Tibial artery (tissue), 4 donors: ENCODE measurements around the gene SLC26A4.

Experiments used
- DNase-seq, 2 donors: peaks; one replicate each; pipeline ENCODE4 v3.0.0-alpha.2; 2019
- H3K27ac ChIP-seq, 2 donors: fragments of 200-600 bp; sonication (generic) in 1 of 2; 1 replicate in 1 of 2; 2 replicates in 1 of 2; pipeline ENCODE4 v1.5.1; 2018 to 2019; ENCODE audit warnings: mild to moderate bottlenecking in 1 of 2
- H3K27me3 ChIP-seq, 2 donors: fragments of 200-600 bp; sonication (generic) in 1 of 2; one replicate each; pipeline versions ENCODE4 v1.5.1 to v1.6.0; 2016 to 2019
- H3K36me3 ChIP-seq, 3 donors: fragments of 200-600 bp; sonication (generic) in 2 of 3; one replicate each; pipeline ENCODE4 v1.5.1; 2016 to 2019; ENCODE audit warnings: mild to moderate bottlenecking in 2 of 3
- H3K4me1 ChIP-seq, 4 donors: fragments of 200-600 bp; sonication (generic) in 2 of 4; 1 replicate in 3 of 4; 2 replicates in 1 of 4; pipeline ENCODE4 v1.5.1; 2016 to 2019
- H3K4me3 ChIP-seq, 2 donors: fragments of 200-600 bp; sonication (generic) in 1 of 2; 1 replicate in 1 of 2; 2 replicates in 1 of 2; pipeline ENCODE4 v1.5.1; 2018 to 2019; ENCODE audit warnings: mild to moderate bottlenecking in 2 of 2
- H3K9me3 ChIP-seq, 3 donors: fragments of 200-600 bp; sonication (generic) in 1 of 3; one replicate each; pipeline ENCODE4 v1.5.1; 2016 to 2019
- CTCF ChIP-seq, 2 experiments: fragments of 200-600 bp in 1 of 2; fragments of 450-650 bp in 1 of 2; IDR thresholded peaks; one replicate each; pipeline ENCODE4 v1.5.1; 2017 to 2019; ENCODE audit warnings: antibody characterized with exemption in 2 of 2, mild to moderate bottlenecking in 1 of 2, moderate library complexity in 1 of 2
- intact Hi-C: fragments of 100-400 bp; cut with DNase I; formaldehyde crosslinking; loops from one replicate; pipeline ENCODE4 v1.15.0; 2023; ENCODE audit warnings: low total_unique reads

SLC26A4 gene

GRCh38 chr7:107622429-107622828 lies 38.2 kb upstream of the SLC26A4 start:
- no peaks in the 10 kb centered on the region for H3K27me3 ChIP-seq
- no peak for DNase-seq
- no peak for TF ChIP-seq CTCF (IDR thresholded peaks at IDR 0.05)
- no peaks in the 10 kb centered on the region for H3K9me3 ChIP-seq
- H3K27ac ChIP-seq, result no peak overlapping the region
- H3K36me3 ChIP-seq, result peaks cover 12 to 25% (median 15%) of the 10 kb centered on the region in 3 donors
- no peaks in the 10 kb centered on the region for H3K4me1 ChIP-seq
- intact Hi-C loops, result no loop called here
- H3K4me3 ChIP-seq, result no peak overlapping the region

- TF ChIP-seq CTCF (IDR thresholded peaks at IDR 0.05), result no peak
- no peaks in the 10 kb centered on the region for H3K9me3 ChIP-seq
- intact Hi-C loops, result no loop called here
- peaks cover 12 to 25% (median 15%) of the 10 kb centered on the region in 3 donors for H3K36me3 ChIP-seq
- no peak for DNase-seq
- H3K4me1 ChIP-seq, result no peaks in the 10 kb centered on the region
- H3K27ac ChIP-seq, result no peak overlapping the region
- H3K4me3 ChIP-seq, result no peak overlapping the region
- no peaks in the 10 kb centered on the region for H3K27me3 ChIP-seq
Measured at GRCh38 chr7:107622894-107623293, 37.7 kb upstream of the SLC26A4 start.

- no peaks in the 10 kb centered on the region for H3K9me3 ChIP-seq
- no peak for DNase-seq
- intact Hi-C loops, result no loop called here
- peaks cover 11 to 28% (median 16%) of the 10 kb centered on the region in 3 donors for H3K36me3 ChIP-seq
- H3K27me3 ChIP-seq, result no peaks in the 10 kb centered on the region
- H3K27ac ChIP-seq, result no peak overlapping the region
- H3K4me3 ChIP-seq, result no peak overlapping the region
- no peaks in the 10 kb centered on the region for H3K4me1 ChIP-seq
- no peak for TF ChIP-seq CTCF (IDR thresholded peaks at IDR 0.05)
Measured at GRCh38 chr7:107627002-107627401, 33.6 kb upstream of the SLC26A4 start.

- no peak for TF ChIP-seq CTCF (IDR thresholded peaks at IDR 0.05)
- Histone ChIP-seq H3K27ac (no peak overlapping the region), H3K27me3 (no peaks in the 10 kb centered on the region), H3K36me3 (peaks cover 11 to 16% (median 16%) of the 10 kb centered on the region in 3 donors), H3K4me1 (no peaks in the 10 kb centered on the region), H3K4me3 (no peak overlapping the region), H3K9me3 (no peaks in the 10 kb centered on the region)
- DNase-seq, result no peak
- intact Hi-C loops, result no loop called here
Measured at GRCh38 chr7:107628461-107629064, 32.1 kb upstream of the SLC26A4 start.

- Histone ChIP-seq H3K4me1 (peaks cover 0 to 7% (median 0%) of the 10 kb centered on the region in 4 donors), H3K27me3 (no peaks in the 10 kb centered on the region), H3K9me3 (no peaks in the 10 kb centered on the region), H3K27ac (no peak overlapping the region), H3K36me3 (peaks cover 11 to 16% (median 16%) of the 10 kb centered on the region in 3 donors), H3K4me3 (no peak overlapping the region)
- no peak for TF ChIP-seq CTCF (IDR thresholded peaks at IDR 0.05)
- DNase-seq, result no peak
- intact Hi-C loops, result no loop called here
Measured at GRCh38 chr7:107630342-107630741, 30.3 kb upstream of the SLC26A4 start.
